Stimulated activated CD4-positive, alpha-beta T cell treated with anti-CD3 and anti-CD28 coated beads, Interleukin-4, amount 100 ng/mL, for 1 hour (primary cell): ENCODE results near the gene ANLN.

Source experiments
- DNase-seq: peaks from one replicate; pipeline ENCODE4 v3.0.0-alpha.2; 2020

Gene ANLN, protein sequence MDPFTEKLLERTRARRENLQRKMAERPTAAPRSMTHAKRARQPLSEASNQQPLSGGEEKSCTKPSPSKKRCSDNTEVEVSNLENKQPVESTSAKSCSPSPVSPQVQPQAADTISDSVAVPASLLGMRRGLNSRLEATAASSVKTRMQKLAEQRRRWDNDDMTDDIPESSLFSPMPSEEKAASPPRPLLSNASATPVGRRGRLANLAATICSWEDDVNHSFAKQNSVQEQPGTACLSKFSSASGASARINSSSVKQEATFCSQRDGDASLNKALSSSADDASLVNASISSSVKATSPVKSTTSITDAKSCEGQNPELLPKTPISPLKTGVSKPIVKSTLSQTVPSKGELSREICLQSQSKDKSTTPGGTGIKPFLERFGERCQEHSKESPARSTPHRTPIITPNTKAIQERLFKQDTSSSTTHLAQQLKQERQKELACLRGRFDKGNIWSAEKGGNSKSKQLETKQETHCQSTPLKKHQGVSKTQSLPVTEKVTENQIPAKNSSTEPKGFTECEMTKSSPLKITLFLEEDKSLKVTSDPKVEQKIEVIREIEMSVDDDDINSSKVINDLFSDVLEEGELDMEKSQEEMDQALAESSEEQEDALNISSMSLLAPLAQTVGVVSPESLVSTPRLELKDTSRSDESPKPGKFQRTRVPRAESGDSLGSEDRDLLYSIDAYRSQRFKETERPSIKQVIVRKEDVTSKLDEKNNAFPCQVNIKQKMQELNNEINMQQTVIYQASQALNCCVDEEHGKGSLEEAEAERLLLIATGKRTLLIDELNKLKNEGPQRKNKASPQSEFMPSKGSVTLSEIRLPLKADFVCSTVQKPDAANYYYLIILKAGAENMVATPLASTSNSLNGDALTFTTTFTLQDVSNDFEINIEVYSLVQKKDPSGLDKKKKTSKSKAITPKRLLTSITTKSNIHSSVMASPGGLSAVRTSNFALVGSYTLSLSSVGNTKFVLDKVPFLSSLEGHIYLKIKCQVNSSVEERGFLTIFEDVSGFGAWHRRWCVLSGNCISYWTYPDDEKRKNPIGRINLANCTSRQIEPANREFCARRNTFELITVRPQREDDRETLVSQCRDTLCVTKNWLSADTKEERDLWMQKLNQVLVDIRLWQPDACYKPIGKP

DNA sequence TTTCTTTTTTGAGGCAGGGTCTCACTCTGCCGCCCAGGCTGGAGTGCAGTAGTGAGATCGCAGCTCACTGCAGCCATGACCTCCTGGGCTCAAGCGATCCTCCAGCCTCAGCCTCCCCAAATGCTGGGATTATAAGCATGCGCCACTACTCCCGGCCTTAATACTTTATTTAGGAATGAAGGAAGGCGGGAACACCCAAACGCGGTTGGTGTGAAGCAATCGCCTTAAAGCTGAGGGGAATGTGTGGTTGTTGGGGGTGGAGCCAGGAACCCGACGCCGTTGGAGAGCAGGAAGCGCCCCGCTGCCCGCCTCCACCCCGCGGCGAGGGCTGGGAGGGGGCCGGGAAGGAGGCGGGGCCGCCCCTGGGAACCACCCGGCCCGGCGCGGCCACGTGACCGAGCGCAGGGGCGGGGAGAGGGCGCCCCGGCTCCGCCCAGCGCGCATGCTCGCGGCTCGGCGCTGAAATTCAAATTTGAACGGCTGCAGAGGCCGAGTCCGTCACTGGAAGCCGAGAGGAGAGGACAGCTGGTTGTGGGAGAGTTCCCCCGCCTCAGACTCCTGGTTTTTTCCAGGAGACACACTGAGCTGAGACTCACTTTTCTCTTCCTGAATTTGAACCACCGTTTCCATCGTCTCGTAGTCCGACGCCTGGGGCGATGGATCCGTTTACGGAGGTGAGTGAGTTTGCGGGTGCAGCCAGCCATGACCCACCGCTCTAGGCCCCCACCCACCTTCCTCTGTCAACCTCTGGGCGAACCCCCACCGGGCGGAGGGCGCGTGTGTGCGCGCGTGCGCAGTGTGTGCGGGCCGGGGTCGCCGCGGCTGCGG is at the start of gene ANLN:
TSS of gene ANLN (plus strand) at position 492 of the 828 bp plus-strand sequence. CDS start at position 657, 165 bp downstream.
- DNase-seq, result peak; percentile 84

DNA sequence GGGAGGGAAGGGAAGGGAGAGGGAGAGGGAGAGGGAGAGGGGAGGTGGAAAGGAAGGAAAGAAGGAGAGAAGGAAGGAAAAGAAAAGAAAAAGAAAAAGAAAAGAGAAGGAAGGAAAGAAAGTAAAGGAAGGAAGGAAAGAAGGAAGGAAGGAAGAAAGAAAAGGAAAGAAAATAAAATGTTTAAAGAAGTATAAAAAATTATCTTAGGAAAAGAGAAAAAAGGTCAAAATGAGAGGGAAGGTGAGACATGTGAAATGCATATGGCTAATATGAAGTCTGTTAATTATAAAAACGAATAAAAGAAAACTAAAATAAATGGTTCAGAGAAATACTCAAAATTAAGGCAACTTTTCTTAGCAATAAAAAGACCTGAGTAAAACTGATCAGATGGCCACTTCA is 46.1 kb upstream of the ANLN start:
- no peak for DNase-seq

DNA sequence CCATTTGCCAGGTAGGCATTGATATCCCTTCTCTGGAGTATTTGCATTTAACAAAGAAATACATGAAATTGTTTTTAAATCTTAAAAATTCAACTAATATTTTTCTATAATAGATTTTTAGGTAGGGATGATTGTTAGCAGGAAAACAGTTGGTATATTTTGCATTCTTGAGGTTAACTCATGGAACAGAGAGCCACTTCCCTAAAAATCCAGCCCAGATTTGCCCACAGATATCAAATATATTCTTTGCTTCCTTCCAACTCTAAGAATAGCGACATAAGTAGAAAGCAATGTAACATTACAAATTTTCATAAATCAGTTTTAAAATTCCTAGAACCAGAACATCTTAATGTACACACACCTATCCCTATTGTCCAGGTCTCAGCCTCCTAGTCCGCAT is 45.0 kb upstream of the ANLN start:
- DNase-seq, result no peak

DNA sequence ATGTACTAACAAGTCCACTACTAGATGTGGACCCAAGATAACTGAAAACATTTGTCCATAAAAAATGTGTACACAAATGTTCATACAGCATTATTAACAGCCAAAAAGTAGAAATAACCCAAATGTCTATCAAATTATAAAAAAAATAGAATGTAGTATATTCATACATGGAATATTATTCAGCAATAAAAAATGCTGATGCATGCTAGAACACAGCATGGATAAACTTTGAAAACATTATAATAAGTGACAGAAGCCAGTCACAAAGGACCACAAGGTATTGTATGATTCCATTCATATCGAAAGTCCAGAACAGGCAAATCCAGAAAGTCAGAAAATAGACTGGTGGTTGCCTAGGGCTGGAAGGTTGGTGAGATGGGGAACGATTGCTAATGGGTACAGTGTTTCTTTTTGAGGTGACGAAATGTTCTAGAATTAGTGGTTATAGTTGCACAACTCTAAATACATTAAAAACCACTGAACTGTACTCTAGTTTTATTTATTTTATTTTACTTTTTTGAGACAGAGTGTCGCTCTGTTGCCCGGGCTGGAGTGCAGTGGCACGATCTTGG is 43.3 kb upstream of the ANLN start:
- DNase-seq, result no peak

- no peak for DNase-seq
These were observed 41.4 kb upstream of the ANLN start for GRCh38 chr7:36348256-36348655.

DNA sequence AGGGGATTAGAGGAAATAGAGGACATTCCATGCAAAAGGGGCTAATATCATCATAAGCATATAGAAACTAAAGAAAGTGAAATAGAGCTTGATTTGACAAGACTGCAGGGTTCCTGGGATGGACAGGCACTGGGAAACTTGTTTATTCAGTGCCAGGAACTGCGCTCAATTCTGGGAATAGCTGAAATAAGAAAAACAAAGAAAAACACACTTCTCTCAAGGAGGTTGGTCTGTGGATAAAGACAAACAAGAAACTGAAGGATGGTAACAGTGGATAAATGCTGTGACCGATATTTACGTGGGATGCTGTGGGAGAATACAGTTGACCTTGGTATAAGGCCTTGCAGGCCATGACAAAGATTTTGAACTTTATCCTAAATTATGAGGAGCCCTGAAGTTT is 40.9 kb upstream of the ANLN start:
- no peak for DNase-seq

- DNase-seq, result no peak
These were observed 40.0 kb upstream of the ANLN start for GRCh38 chr7:36349626-36350025.

- no peak for DNase-seq
These were observed 34.2 kb upstream of the ANLN start for GRCh38 chr7:36355490-36355889.

DNA sequence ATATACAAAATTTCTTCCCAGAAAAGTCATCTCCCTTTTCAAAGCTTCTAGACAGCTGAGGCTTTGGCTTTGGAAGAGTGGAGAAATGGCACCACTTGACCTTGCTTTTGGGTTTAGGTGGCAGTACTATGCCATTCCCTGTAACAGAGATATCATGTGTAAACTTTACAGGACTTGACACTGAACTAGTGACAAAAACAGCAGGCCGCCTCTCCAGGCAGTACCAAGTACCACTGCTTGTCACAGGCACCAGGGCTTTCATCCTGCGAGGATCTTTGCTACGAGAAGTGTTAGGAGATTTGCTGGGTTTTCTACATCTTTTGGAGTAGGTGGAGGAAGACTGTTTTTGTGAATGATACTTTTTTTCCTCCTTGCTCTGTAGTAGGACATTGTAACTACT is 32.6 kb upstream of the ANLN start:
- DNase-seq, result no peak

GRCh38 chr7:36358589-36358988 is 31.1 kb upstream of the ANLN start:
- DNase-seq, result no peak

GRCh38 chr7:36360244-36360643 is 29.4 kb upstream of the ANLN start:
- no peak for DNase-seq

DNA sequence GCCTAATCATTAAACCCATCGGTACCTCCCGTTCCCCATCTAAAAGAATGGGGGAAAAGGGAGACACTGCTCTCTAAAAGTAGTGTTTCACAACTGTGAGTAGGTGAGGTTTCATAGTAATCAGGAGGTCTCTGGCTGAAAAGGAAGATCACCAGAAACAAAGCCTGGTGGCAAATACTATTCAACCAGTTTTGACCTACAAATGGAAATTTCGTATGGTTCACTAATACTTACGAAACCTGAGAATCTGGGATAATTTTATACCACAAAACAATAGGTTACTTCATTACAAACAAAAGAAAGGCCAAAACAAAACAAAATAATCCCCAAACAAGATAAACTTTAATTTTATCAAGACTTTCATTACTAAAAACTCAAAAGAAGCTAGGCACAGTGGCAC is 28.4 kb upstream of the ANLN start:
- no peak for DNase-seq

DNA sequence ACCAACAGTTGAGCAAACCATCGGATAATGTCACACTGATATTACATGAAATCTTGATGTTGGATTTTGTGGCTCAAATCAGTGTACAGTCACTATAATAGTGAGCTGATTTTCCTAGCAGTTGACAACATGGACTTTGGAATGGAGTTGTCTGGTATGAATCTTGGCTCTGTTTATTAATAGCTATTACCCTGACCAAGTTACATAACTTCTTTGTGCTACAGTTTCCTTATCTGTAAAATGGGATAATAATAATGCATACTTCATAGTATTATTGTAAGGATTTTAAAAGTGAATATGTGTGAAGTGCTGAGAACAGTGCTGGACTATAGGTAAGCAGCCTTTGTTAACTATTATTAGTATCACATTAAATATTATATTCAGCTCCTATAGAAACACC is 26.1 kb upstream of the ANLN start:
- no peak for DNase-seq

DNA sequence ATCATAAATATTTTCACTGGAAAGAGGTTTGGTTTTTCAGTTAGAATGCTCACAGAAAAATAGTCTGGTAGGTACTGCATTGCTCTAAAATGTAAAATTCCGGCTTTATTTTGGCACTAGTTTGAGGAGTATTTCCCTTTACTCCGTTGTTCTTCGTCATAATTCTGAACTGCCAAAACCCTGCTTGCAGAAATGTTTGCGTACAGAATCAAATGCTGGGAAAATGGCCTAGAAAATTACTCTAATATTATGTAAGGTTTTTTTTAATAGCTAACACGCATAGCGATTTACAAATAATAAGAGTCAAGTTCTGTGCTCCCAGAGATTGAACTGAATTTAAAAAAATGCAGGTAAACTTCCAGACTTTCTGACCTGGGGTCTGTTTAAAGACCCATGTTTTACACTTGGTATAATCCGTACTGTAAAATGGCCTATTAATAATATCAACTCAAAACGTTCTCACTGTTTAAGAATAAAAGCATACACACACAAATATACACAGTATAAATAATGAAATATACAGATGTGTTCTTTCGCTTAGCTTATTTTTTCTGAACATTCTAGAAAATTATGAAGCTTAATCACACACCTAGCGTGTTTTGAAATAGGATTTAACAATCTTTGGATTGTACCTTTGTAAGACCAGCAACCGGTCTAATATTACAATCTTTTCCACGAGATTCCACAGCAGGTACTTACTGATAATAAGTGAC is 23.5 kb upstream of the ANLN start:
- DNase-seq, result no peak

GRCh38 chr7:36366718-36367560 is 22.7 kb upstream of the ANLN start:
- DNase-seq, result peak; percentile 91

- DNase-seq, result no peak
These were observed 22.0 kb upstream of the ANLN start for GRCh38 chr7:36367561-36368077.

GRCh38 chr7:36368496-36368895 is 21.2 kb upstream of the ANLN start:
- DNase-seq, result no peak

DNA sequence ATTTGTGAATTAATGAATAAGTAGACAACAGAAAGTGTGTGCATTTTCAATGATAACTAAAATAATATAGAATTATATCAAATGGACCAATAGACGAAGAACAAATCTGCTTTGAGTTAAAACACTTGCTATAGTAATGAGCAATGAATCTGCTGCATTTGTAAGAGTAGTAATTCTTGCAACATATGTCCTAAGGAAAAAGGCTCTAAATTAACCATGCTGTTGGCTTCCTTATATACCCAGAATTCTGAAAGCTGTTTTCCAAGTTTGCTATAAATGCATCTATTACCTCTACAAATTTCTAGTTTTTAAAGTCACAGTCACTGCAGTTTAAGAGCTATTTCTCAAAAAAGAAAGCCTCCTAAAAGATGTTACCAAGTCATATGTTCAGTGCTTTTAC is 20.5 kb upstream of the ANLN start:
- DNase-seq, result no peak

- DNase-seq, result no peak
These were observed 19.6 kb upstream of the ANLN start for GRCh38 chr7:36370046-36370445.

- no peak for DNase-seq
These were observed 17.5 kb upstream of the ANLN start for GRCh38 chr7:36372156-36372555.
